OCI-LY1 (cell line): ENCODE results near the gene SPINT1.
A peak's percentile ranks its signal among the peaks of the same experiment; 100 is the strongest.

Source experiments
- EZH2 ChIP-seq: fragments of 200-600 bp; sonication (generic), shearing (Covaris generic); IDR thresholded peaks from 2 replicates; pipeline ENCODE4 v1.8.0; 2017; ENCODE audit warnings: borderline replicate concordance, mixed run types, mild to moderate bottlenecking, antibody characterized with exemption, low read length, moderate library complexity, mixed read lengths
- TF ChIP-seq, protein P1 (sequence below): fragments of 200-600 bp; sonication (generic), shearing (Covaris generic); IDR thresholded peaks from 2 replicates; pipeline ENCODE4 v1.5.1; 2017; ENCODE audit warnings: mild to moderate bottlenecking, antibody characterized with exemption, low read length, moderate library complexity, mixed read lengths

DNA sequence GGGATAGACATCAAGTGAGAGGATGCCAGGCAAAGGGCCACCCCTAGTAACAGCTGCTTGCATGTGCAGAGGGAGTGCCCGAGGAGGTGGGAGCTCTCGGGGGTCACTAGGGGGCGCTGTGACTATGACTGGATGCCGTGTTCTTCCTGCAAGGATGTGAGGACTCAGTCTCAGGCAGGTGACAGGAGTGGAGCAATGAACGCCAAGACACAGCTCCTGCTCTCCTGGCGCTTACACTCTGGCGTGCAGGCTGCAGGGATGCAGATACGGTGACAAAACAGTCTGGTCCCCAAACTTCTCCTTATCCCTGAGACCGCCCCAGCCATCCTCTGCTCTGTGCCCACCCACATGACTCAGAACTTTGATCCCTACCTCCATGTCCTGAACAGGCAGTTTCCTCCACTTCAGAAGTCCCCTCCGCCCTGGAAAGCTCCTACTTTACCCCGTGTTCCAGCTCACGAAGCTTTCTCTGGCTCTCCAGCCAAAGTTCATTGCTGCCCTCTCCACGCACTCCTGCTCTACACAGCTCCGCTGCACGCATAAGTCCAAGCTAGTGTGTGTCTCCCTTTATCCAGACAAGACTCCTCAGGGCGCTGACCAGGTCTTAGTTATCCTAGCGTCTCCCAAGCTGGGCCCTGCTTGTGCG, 15.5 kb downstream of the SPINT1 start:
- TF ChIP-seq, protein P1, sequence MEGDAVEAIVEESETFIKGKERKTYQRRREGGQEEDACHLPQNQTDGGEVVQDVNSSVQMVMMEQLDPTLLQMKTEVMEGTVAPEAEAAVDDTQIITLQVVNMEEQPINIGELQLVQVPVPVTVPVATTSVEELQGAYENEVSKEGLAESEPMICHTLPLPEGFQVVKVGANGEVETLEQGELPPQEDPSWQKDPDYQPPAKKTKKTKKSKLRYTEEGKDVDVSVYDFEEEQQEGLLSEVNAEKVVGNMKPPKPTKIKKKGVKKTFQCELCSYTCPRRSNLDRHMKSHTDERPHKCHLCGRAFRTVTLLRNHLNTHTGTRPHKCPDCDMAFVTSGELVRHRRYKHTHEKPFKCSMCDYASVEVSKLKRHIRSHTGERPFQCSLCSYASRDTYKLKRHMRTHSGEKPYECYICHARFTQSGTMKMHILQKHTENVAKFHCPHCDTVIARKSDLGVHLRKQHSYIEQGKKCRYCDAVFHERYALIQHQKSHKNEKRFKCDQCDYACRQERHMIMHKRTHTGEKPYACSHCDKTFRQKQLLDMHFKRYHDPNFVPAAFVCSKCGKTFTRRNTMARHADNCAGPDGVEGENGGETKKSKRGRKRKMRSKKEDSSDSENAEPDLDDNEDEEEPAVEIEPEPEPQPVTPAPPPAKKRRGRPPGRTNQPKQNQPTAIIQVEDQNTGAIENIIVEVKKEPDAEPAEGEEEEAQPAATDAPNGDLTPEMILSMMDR = peak; percentile 90
- TF ChIP-seq EZH2 = no peak
